ENCODE results near the gene FOXA1.

Gene FOXA1

DNA sequence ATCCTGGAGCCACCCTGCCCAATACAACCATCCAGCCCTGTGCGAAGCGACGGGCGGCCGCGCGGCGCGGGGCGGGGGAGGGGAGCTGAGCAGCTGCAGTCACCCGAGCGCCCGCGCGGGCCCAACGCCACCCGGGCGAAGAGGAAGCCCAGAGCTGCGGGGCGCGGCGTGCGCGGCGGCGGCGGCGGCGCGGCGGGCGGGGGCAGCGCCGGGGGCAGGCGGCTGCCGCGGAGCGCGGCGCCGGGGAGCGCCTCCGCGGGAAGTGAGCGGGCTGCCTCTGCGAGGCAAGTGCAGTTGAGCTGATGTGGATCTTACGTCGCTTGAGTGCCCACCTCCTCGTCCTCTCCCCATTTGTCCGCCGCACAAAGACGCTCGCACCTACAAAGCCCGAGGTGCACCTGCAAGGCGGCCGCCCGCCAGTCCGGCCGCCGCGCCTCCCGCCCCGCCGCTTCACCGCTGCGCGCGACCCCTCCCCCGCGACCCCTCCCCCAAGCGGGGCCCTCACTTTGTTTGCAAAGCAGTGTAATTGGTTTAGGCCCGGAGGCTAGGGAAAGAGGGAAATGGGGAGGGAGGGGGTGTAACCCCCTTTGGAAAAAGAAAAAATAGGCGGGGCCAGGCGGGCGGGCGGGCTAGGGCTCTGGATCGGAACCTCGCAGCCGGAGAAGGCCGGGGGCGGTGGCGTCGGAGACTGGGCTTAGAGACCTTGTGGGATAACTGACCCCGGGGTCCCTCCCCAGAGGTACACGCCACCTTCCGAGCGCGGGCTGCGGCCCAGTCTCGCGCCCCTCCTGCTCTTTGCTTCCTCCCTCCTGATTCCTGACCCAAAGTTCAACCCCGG is at the start of gene FOXA1, which contains the start of gene TTC6:
Gene FOXA1 (minus strand): TSS at position 279 of the 838 bp plus-strand sequence. CDS start 277 bp downstream, at position 2.
Gene TTC6 (plus strand): TSS at position 659 of the 838 bp plus-strand sequence. CDS start 26,436 bp downstream, outside the sequence.
- H2AFZ ChIP-seq (ENCODE audit: low read depth, low read length) = peak within 1 kb of the TSS; percentile 95
- peak within 1 kb of the TSS; percentile 62 for H3K4me3 ChIP-seq (ENCODE audit: low read length)
- peaks cover 80% of the 10 kb centered on the region for H3K27me3 ChIP-seq (ENCODE audit: insufficient read depth, low read length)
- H3K9me3 ChIP-seq (ENCODE audit: low read length) = no peaks in the 10 kb centered on the region
- peaks cover 25% of the 10 kb centered on the region for H3K4me1 ChIP-seq (ENCODE audit: insufficient read depth, low read length)
- H3K36me3 ChIP-seq (ENCODE audit: insufficient read depth, low read length) = no peaks in the 10 kb centered on the region

DNA sequence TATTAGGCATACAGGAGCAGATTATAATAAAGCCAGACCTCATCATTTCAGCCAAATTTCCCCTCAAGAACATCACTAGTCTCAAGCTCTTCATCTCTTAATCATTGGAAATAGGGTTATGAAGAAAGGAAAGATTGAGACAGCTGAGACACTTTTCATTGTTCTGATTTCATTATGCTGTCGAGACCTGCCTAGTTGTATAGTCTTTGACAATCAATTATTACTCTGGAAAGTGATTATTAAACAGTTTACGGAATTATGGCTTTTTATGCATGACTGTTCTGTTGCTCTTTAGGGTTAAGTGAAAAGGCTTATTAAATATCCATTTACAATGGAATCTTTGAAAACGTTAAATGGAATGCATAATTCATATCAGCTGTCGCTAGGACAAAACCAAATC is 48.7 kb upstream of the FOXA1 start:
- H3K4me3 ChIP-seq (ENCODE audit: low read length) = no peak overlapping the region
- no peaks in the 10 kb centered on the region for H3K9me3 ChIP-seq (ENCODE audit: low read length)
- no peaks in the 10 kb centered on the region for H3K36me3 ChIP-seq (ENCODE audit: insufficient read depth, low read length)
- H3K27me3 ChIP-seq (ENCODE audit: insufficient read depth, low read length) = no peaks in the 10 kb centered on the region
- no peak overlapping the region for H2AFZ ChIP-seq (ENCODE audit: low read depth, low read length)
- no peaks in the 10 kb centered on the region for H3K4me1 ChIP-seq (ENCODE audit: insufficient read depth, low read length)

GRCh38 chr14:37642125-37642524 is 47.1 kb upstream of the FOXA1 start:
- Histone ChIP-seq H3K36me3 (ENCODE audit: insufficient read depth, low read length) (no peaks in the 10 kb centered on the region), H3K27me3 (ENCODE audit: insufficient read depth, low read length) (no peaks in the 10 kb centered on the region), H3K9me3 (ENCODE audit: low read length) (no peaks in the 10 kb centered on the region), H2AFZ (ENCODE audit: low read depth, low read length) (no peak overlapping the region), H3K4me3 (ENCODE audit: low read length) (no peak overlapping the region), H3K4me1 (ENCODE audit: insufficient read depth, low read length) (no peaks in the 10 kb centered on the region)

DNA sequence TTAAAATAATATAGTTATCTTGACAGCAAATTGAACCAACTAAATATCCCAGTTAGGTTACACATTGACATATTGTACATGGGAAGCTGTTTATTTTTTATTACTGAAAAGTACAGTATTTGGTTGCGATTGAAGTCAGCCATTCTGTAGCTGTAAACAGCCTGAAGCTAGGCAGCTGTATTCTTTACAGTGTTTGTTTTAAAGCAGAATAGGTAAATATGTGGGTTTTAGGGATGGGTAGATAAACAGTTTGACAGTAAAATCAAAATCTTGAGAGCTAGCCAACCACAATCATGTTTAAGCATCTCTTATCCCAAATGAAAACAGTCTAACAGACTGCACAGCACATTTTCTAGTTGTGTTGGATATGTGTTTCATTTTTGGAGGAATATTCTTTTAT is 46.1 kb upstream of the FOXA1 start:
- no peak overlapping the region for H3K4me3 ChIP-seq (ENCODE audit: low read length)

DNA sequence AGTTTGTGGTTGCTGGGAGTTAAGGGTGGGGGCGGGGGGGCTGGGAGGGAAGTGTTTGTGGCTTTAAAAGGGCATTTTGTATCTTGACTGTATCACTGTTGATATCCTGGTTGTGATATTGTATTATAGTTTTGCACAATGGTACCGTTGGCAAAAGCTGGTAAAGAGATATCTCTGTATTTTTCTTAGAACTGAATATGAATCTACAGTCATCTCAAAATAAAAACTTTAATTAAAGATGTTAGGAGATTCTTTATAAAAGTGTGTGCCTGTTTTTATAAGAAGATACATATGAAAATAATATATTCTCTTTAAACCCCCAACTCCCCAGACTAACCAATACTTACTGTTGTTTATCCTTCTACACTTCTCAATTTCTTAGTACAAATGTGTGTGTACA is 43.5 kb upstream of the FOXA1 start:
- no peak overlapping the region for H3K4me3 ChIP-seq (ENCODE audit: low read length)
- no peak overlapping the region for H2AFZ ChIP-seq (ENCODE audit: low read depth, low read length)
- H3K9me3 ChIP-seq (ENCODE audit: low read length) = no peaks in the 10 kb centered on the region
- H3K4me1 ChIP-seq (ENCODE audit: insufficient read depth, low read length) = no peaks in the 10 kb centered on the region
- no peaks in the 10 kb centered on the region for H3K36me3 ChIP-seq (ENCODE audit: insufficient read depth, low read length)
- H3K27me3 ChIP-seq (ENCODE audit: insufficient read depth, low read length) = no peaks in the 10 kb centered on the region

More for the DNA sequence above, 46.1 kb upstream of the FOXA1 start:
- H3K9me3 ChIP-seq (ENCODE audit: low read length) = no peaks in the 10 kb centered on the region
- no peaks in the 10 kb centered on the region for H3K36me3 ChIP-seq (ENCODE audit: insufficient read depth, low read length)
- H2AFZ ChIP-seq (ENCODE audit: low read depth, low read length) = no peak overlapping the region
- H3K27me3 ChIP-seq (ENCODE audit: insufficient read depth, low read length) = no peaks in the 10 kb centered on the region
- H3K4me1 ChIP-seq (ENCODE audit: insufficient read depth, low read length) = no peaks in the 10 kb centered on the region

GRCh38 chr14:37637341-37637740 is 42.3 kb upstream of the FOXA1 start:
- Histone ChIP-seq H3K9me3 (ENCODE audit: low read length) (no peaks in the 10 kb centered on the region), H2AFZ (ENCODE audit: low read depth, low read length) (no peak overlapping the region), H3K4me3 (ENCODE audit: low read length) (no peak overlapping the region), H3K36me3 (ENCODE audit: insufficient read depth, low read length) (no peaks in the 10 kb centered on the region), H3K27me3 (ENCODE audit: insufficient read depth, low read length) (no peaks in the 10 kb centered on the region), H3K4me1 (ENCODE audit: insufficient read depth, low read length) (no peaks in the 10 kb centered on the region)

- H3K4me1 ChIP-seq (ENCODE audit: insufficient read depth, low read length) = no peaks in the 10 kb centered on the region
- H3K36me3 ChIP-seq (ENCODE audit: insufficient read depth, low read length) = no peaks in the 10 kb centered on the region
- H2AFZ ChIP-seq (ENCODE audit: low read depth, low read length) = no peak overlapping the region
- H3K9me3 ChIP-seq (ENCODE audit: low read length) = no peaks in the 10 kb centered on the region
- H3K4me3 ChIP-seq (ENCODE audit: low read length) = no peak overlapping the region
- H3K27me3 ChIP-seq (ENCODE audit: insufficient read depth, low read length) = peaks cover 32% of the 10 kb centered on the region
These were observed 30.8 kb upstream of the FOXA1 start for GRCh38 chr14:37625597-37626595.

DNA sequence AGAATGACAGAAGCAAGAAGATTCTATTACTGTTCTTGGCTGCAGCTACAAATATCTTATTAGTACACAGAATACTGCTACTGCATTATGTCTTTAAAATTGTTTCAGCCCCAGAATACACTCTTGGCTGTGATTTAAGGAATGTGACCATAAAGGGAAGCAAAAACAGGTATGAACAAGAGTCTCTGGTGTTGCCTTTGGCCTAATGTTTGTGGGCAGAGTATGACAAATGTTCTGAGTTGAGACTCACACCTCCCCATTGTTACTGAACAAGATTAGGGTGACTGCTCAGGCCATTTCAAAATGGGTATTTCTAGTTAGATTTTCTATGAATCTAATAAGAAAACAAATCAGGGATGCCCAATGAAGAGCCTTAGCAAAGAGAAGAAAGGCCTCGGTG is 28.9 kb upstream of the FOXA1 start:
- Histone ChIP-seq H2AFZ (ENCODE audit: low read depth, low read length) (no peak overlapping the region), H3K27me3 (ENCODE audit: insufficient read depth, low read length) (peaks cover 36% of the 10 kb centered on the region), H3K9me3 (ENCODE audit: low read length) (no peaks in the 10 kb centered on the region), H3K4me1 (ENCODE audit: insufficient read depth, low read length) (no peaks in the 10 kb centered on the region), H3K4me3 (ENCODE audit: low read length) (no peak overlapping the region), H3K36me3 (ENCODE audit: insufficient read depth, low read length) (no peaks in the 10 kb centered on the region)

GRCh38 chr14:37623426-37623951 is 28.4 kb upstream of the FOXA1 start:
- Histone ChIP-seq H3K4me1 (ENCODE audit: insufficient read depth, low read length) (no peaks in the 10 kb centered on the region), H2AFZ (ENCODE audit: low read depth, low read length) (no peak overlapping the region), H3K4me3 (ENCODE audit: low read length) (no peak overlapping the region), H3K9me3 (ENCODE audit: low read length) (no peaks in the 10 kb centered on the region), H3K27me3 (ENCODE audit: insufficient read depth, low read length) (peaks cover 36% of the 10 kb centered on the region), H3K36me3 (ENCODE audit: insufficient read depth, low read length) (no peaks in the 10 kb centered on the region)

- H3K27me3 ChIP-seq (ENCODE audit: insufficient read depth, low read length) = peaks cover 36% of the 10 kb centered on the region
- no peaks in the 10 kb centered on the region for H3K36me3 ChIP-seq (ENCODE audit: insufficient read depth, low read length)
- no peaks in the 10 kb centered on the region for H3K4me1 ChIP-seq (ENCODE audit: insufficient read depth, low read length)
- H3K9me3 ChIP-seq (ENCODE audit: low read length) = no peaks in the 10 kb centered on the region
- peak overlapping the region; percentile 46 for H2AFZ ChIP-seq (ENCODE audit: low read depth, low read length)
- H3K4me3 ChIP-seq (ENCODE audit: low read length) = peak overlapping the region; percentile 8
These were observed 27.3 kb upstream of the FOXA1 start for GRCh38 chr14:37622231-37622923.

DNA sequence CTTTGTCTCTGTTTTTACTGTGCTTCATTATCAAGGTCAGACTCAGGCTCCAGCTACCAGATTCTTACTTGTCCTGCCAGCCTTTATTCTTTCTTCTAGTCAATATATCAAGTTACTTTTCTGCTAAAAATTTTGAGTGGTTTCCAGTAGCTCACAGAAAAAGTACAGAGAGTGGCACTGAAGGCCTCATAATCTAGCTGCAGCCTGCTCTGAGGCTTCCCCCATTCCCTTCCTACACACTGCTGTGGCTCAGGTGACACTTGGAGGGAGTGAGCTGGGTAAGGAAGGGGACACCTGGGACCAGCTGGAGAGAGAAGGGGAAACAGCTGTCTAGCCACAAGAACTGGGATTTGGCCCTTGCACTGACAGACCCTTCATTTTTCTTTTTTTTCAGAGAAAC is 25.8 kb upstream of the FOXA1 start:
- H3K27me3 ChIP-seq (ENCODE audit: insufficient read depth, low read length) = peaks cover 36% of the 10 kb centered on the region
- peaks cover 4% of the 10 kb centered on the region for H3K9me3 ChIP-seq (ENCODE audit: low read length)

DNA sequence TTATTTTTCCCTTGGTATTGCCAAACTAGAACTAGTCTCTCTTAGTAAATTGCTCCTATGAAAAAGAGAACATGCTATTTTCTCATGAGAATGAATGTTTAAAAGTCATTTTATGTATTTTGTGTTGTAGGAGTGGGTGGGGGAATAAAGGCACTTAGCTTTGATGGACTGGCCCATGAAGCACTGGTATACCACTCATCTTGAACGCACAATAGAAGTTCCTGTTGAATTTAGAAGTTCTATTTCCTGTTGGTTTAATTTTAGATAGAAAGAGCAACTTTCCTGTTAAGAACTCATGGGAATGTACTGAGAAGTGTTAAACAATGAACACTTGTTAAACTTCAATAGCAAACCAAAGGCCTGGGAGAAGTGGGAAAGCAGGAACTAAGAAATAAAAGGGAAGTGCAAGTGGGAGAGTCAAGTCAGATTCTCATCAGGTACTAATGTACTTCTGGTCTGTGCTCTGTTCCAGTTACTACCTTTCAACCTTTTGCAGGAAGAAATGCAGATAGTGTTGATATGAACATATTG is 23.5 kb upstream of the FOXA1 start:
- H3K27me3 ChIP-seq (ENCODE audit: insufficient read depth, low read length) = peaks cover 30% of the 10 kb centered on the region

More for the DNA sequence above, 25.8 kb upstream of the FOXA1 start:
- H2AFZ ChIP-seq (ENCODE audit: low read depth, low read length) = no peak overlapping the region
- no peak overlapping the region for H3K4me3 ChIP-seq (ENCODE audit: low read length)
- H3K4me1 ChIP-seq (ENCODE audit: insufficient read depth, low read length) = no peaks in the 10 kb centered on the region
- H3K36me3 ChIP-seq (ENCODE audit: insufficient read depth, low read length) = no peaks in the 10 kb centered on the region

More for the DNA sequence above, 23.5 kb upstream of the FOXA1 start:
- H3K9me3 ChIP-seq (ENCODE audit: low read length) = peaks cover 6% of the 10 kb centered on the region
- no peaks in the 10 kb centered on the region for H3K4me1 ChIP-seq (ENCODE audit: insufficient read depth, low read length)
- no peak overlapping the region for H3K4me3 ChIP-seq (ENCODE audit: low read length)
- H3K36me3 ChIP-seq (ENCODE audit: insufficient read depth, low read length) = no peaks in the 10 kb centered on the region
- no peak overlapping the region for H2AFZ ChIP-seq (ENCODE audit: low read depth, low read length)

Measured in neuron (in vitro differentiated cells).